GM21786 (cell line): ENCODE data around the gene PDZD4.
"Not testable (repeated sequence)": the region's sequence is repeated elsewhere in the genome, so short reads cannot be mapped to it uniquely, and the experiment has no call there.

Experiments used
- ATAC-seq: cut with Tn5 transposase; IDR thresholded peaks from one replicate; pipeline ENCODE4 v1.9.1; 2021; ENCODE audit not compliant: unreplicated experiment

The PDZD4 gene

GRCh38 chrX:153845195-153845594 lies 14.9 kb upstream of the PDZD4 start:
- no peak for ATAC-seq

- ATAC-seq: no peak
Observed at GRCh38 chrX:153844509-153845082, 14.3 kb upstream of the PDZD4 start.

GRCh38 chrX:153836921-153837320 lies 6.6 kb upstream of the PDZD4 start:
- ATAC-seq: no peak

GRCh38 chrX:153832728-153833127 lies 2.4 kb upstream of the PDZD4 start:
- no peak for ATAC-seq

GRCh38 chrX:153831429-153832150 lies 1.2 kb upstream of the PDZD4 start:
- ATAC-seq: no peak

GRCh38 chrX:153830640-153831428 lies 490 bp upstream of the PDZD4 start:
- no peak for ATAC-seq

GRCh38 chrX:153829549-153829798 lies 870 bp downstream of the PDZD4 start:
- no peak for ATAC-seq

GRCh38 chrX:153828723-153829548 lies 1.4 kb downstream of the PDZD4 start:
- ATAC-seq: no peak

- no peak for ATAC-seq
Observed at GRCh38 chrX:153828308-153828707, 2.0 kb downstream of the PDZD4 start.

- ATAC-seq: no peak
Observed at GRCh38 chrX:153827903-153828302, 2.4 kb downstream of the PDZD4 start.

GRCh38 chrX:153827016-153827415 lies 3.3 kb downstream of the PDZD4 start:
- no peak for ATAC-seq

- ATAC-seq: no peak
Observed at GRCh38 chrX:153825042-153825441, 5.3 kb downstream of the PDZD4 start.

GRCh38 chrX:153824348-153824747 lies 6.0 kb downstream of the PDZD4 start:
- ATAC-seq: no peak

GRCh38 chrX:153821066-153821465 lies 9.3 kb downstream of the PDZD4 start:
- ATAC-seq: no peak

- ATAC-seq: no peak
Observed at GRCh38 chrX:153820601-153821000, 9.7 kb downstream of the PDZD4 start.

GRCh38 chrX:153819384-153820040 lies 10.8 kb downstream of the PDZD4 start:
- ATAC-seq: no peak

- no peak for ATAC-seq
Observed at GRCh38 chrX:153818571-153819383, 11.6 kb downstream of the PDZD4 start.

GRCh38 chrX:153818064-153818463 lies 12.3 kb downstream of the PDZD4 start:
- not testable (repeated sequence) for ATAC-seq

GRCh38 chrX:153816831-153817690 lies 13.3 kb downstream of the PDZD4 start:
- no peak for ATAC-seq
